ENCODE results near the gene ARFGEF2.
"Not testable (repeated sequence)": the region's sequence is repeated elsewhere in the genome, so short reads cannot be mapped to it uniquely, and the experiment has no call there.

Gene ARFGEF2

GRCh38 chr20:49009899-49010631 lies 88.6 kb downstream of the ARFGEF2 start:
- no peak for DNase-seq

GRCh38 chr20:49024220-49024619 lies 102.7 kb downstream of the ARFGEF2 start:
- no peak for DNase-seq

- DNase-seq = not testable (repeated sequence)
Observed at GRCh38 chr20:49028177-49028576, 106.7 kb downstream of the ARFGEF2 start.

- peak; percentile 30 for DNase-seq
Observed at GRCh38 chr20:49028684-49029083, 107.2 kb downstream of the ARFGEF2 start.

- DNase-seq = peak; percentile 66
Observed at GRCh38 chr20:49029203-49029602, 107.7 kb downstream of the ARFGEF2 start.

- DNase-seq = no peak
Observed at GRCh38 chr20:49030954-49031619, 109.6 kb downstream of the ARFGEF2 start.

GRCh38 chr20:49032455-49032854 lies 110.9 kb downstream of the ARFGEF2 start:
- DNase-seq = no peak

GRCh38 chr20:49034070-49034732 lies 112.7 kb downstream of the ARFGEF2 start:
- DNase-seq = no peak

- DNase-seq = no peak
Observed at GRCh38 chr20:49037962-49038387, 116.5 kb downstream of the ARFGEF2 start.

- no peak for DNase-seq
Observed at GRCh38 chr20:49039854-49040253, 118.3 kb downstream of the ARFGEF2 start.

- DNase-seq = no peak
Observed at GRCh38 chr20:49043000-49043399, 121.5 kb downstream of the ARFGEF2 start.

- peak; percentile 15 for DNase-seq
Observed at GRCh38 chr20:49045440-49046086, 124.1 kb downstream of the ARFGEF2 start.

GRCh38 chr20:49046087-49046900 lies 124.8 kb downstream of the ARFGEF2 start, which contains the start of gene CSE1L:
CSE1L (plus strand) TSS chr20:49046312; CDS start chr20:49058464, 12,152 bp downstream.
- peak; percentile 95 for DNase-seq

- no peak for DNase-seq
Observed at GRCh38 chr20:49052334-49052733, 130.8 kb downstream of the ARFGEF2 start.

GRCh38 chr20:49054056-49054643 lies 132.6 kb downstream of the ARFGEF2 start:
- no peak for DNase-seq

- DNase-seq = no peak
Observed at GRCh38 chr20:49063279-49063678, 141.8 kb downstream of the ARFGEF2 start.

GRCh38 chr20:49074521-49074920 lies 153.0 kb downstream of the ARFGEF2 start:
- no peak for DNase-seq

GRCh38 chr20:49078310-49078709 lies 156.8 kb downstream of the ARFGEF2 start:
- DNase-seq = no peak

GRCh38 chr20:49082295-49082694 lies 160.8 kb downstream of the ARFGEF2 start:
- not testable (repeated sequence) for DNase-seq

Data from fibroblast of upper back skin (primary cell).